ENCODE results near the gene IL6R.

DNA sequence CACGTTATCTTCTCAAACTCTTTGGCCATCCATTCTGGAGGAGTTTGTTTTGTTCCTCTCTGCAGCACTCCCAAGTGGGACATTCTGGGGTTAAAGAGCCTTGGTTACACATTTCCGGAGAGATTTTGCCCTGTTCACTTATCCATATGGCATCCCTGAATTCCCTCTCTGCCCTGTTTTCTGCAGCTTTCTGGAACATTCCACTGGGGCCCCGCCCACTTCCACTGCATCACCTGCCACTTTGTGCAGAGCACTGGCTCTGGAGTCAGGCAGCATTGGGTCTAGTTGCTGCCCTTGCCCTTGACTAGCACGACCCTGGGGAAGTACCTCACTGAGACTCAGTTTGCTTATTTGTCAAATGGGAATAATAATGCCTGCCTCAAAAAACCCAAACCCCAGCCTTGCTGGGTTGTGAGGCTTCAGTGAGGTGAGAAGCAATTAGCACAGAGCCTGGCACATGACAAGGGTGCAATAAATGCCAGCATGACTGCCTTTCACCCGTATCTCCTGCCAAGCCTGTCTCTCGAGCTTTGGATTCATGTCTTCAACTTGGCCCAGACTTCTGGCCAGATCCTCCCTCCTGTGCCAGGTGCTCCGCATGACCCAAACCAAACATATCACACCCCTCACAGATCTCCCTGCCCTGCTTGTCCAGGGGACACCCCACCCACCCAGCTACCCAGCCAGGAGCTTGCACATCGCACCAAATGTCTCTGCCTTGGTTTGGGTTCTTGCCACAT, 38.3 kb downstream of the IL6R start:
- TF ChIP-seq, protein P1, sequence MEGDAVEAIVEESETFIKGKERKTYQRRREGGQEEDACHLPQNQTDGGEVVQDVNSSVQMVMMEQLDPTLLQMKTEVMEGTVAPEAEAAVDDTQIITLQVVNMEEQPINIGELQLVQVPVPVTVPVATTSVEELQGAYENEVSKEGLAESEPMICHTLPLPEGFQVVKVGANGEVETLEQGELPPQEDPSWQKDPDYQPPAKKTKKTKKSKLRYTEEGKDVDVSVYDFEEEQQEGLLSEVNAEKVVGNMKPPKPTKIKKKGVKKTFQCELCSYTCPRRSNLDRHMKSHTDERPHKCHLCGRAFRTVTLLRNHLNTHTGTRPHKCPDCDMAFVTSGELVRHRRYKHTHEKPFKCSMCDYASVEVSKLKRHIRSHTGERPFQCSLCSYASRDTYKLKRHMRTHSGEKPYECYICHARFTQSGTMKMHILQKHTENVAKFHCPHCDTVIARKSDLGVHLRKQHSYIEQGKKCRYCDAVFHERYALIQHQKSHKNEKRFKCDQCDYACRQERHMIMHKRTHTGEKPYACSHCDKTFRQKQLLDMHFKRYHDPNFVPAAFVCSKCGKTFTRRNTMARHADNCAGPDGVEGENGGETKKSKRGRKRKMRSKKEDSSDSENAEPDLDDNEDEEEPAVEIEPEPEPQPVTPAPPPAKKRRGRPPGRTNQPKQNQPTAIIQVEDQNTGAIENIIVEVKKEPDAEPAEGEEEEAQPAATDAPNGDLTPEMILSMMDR (IDR thresholded peaks at IDR 0.05 in 4 of 5, conservative IDR thresholded peaks at IDR 0.05 in 1 of 5), result no peak
- TF ChIP-seq POLR2A (IDR thresholded peaks at IDR 0.05), result no peak
